ENCODE data around the gene FBXL7.

DNA sequence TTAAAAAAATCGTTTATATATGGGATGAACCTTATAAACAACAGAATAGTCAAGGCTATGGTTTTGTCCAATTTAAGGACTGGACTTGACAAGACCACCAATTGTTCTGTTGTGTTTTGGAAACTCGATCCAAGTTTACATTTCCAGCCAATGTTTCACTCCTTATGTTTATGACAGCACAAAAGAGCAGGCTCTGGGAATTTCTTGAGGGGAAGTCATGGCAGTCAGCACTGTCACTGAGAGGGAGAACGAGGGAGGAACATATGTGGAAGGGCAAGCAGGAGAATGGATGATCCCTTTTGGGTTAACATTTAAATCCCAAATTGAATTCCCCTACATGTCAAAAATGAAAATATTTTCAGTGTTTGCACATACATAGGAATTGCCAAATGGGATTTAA, 387.1 kb downstream of the FBXL7 start:
- TF ChIP-seq EZH2 (IDR thresholded peaks at IDR 0.05; ENCODE audit: low read length, missing control alignments) (no peak), CTCF (conservative IDR thresholded peaks at IDR 0.05 in 1 of 2, IDR thresholded peaks at IDR 0.05 in 1 of 2; ENCODE audit: low read depth in 1 of 2, low read length in 2 of 2) (no peak)

Data from fibroblast of lung (primary cell).